GM21825 (cell line): Measurements from ENCODE around the gene CFAP74.

Experiments
- ATAC-seq: cut with Tn5 transposase; IDR thresholded peaks from one replicate; pipeline ENCODE4 v1.9.1; 2021; ENCODE audit warnings: mild to moderate bottlenecking, moderate library complexity; ENCODE audit not compliant: unreplicated experiment

The CFAP74 gene

DNA sequence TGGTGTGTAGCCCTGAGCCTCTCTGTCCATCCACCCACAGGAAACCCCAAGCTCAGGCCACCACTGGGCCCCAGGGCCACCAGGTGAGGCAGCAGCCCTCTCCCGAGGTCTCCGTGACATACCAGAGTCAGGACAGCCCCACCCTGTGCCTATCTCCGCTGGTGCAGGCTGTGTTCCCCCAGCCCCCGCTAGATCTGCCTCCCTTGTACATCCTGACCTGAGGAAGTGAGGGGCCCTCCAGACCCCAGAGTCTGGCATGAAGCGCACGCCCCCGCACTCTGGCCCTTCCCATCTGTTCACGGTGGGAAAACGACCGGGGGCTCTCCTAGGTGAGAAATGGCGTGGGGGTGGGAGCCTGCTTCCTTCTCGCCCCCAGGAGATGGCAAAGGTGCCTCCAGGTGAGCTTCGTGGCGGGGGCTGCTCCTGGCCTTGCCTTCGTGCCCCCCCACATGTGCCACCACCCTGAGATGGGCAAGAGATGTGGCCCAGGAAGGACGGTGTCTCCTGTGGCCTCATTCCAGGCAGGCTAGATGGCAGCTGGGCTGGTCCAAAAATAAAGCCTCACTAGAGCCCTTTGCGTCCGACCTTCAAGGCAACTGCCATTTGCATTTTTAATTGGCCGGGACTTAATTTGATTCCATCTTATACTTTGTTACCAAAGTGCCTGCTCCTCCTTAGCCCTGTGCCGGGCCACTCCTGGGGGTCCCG, 18.6 kb upstream of the CFAP74 start:
- no peak for ATAC-seq

- no peak for ATAC-seq
Observed at GRCh38 chr1:2021550-2021949, 18.0 kb upstream of the CFAP74 start.

- ATAC-seq: no peak
Observed at GRCh38 chr1:2020310-2020655, 16.7 kb upstream of the CFAP74 start.

GRCh38 chr1:2019571-2020309, 16.2 kb upstream of the CFAP74 start:
- ATAC-seq: no peak

GRCh38 chr1:2019172-2019543, 15.6 kb upstream of the CFAP74 start, which contains the start of gene GABRD:
TSS of gene GABRD (plus strand) at chr1:2019345. CDS start at chr1:2019424, 79 bp downstream.
- ATAC-seq: no peak

- no peak for ATAC-seq
Observed at GRCh38 chr1:2018217-2019171, 14.9 kb upstream of the CFAP74 start.

GRCh38 chr1:2016123-2016522, 12.5 kb upstream of the CFAP74 start:
- ATAC-seq: no peak

GRCh38 chr1:2014741-2015735, 11.5 kb upstream of the CFAP74 start:
- ATAC-seq: no peak

- ATAC-seq: no peak
Observed at GRCh38 chr1:2014181-2014580, 10.6 kb upstream of the CFAP74 start.

- ATAC-seq: no peak
Observed at GRCh38 chr1:2009101-2010053, 5.8 kb upstream of the CFAP74 start.

DNA sequence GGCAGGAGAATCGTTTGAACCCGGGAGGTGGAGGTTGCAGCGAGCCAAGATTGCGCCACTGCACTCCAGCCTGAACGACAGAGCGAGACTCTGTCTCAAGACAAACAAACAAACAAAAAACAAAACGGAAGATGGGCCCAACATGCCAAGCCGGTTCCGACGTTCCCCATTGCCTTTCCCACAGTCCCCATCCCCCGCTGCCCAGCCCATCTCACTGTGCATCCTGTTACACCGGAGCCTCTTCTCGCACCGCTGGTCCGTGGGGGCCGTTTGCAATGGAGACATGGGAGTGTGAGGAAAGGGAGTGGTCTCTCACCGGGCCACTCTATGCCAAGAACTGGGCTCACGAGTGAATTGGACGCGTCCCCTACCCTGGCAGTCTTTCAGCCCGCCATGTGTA, 1.3 kb upstream of the CFAP74 start:
- no peak for ATAC-seq

- no peak for ATAC-seq
Observed at GRCh38 chr1:2001773-2002411, 1.7 kb downstream of the CFAP74 start.

GRCh38 chr1:2000850-2001249, 2.7 kb downstream of the CFAP74 start:
- no peak for ATAC-seq

DNA sequence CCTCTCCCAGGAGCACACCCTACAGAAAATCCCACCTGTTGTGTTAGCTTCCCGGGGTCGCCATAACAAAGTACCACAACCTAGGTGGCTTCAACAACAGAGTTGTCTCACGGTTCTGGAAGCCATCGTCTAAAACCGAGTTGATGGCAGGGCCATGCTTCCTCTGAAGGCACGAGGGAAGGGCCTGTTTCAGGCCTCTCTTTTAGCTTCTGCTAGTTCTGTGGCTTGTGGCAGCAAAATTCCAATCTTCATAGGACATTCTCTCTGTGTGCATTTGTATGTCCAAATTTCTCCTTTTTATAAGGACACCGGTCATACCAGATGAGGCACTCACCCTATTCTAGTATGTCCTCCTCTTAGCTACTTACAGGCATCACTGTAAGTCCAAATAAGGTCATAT, 3.2 kb downstream of the CFAP74 start:
- no peak for ATAC-seq

GRCh38 chr1:1997576-1997975, 6.0 kb downstream of the CFAP74 start:
- no peak for ATAC-seq

- ATAC-seq: no peak
Observed at GRCh38 chr1:1996207-1996651, 7.4 kb downstream of the CFAP74 start.

GRCh38 chr1:1994536-1994935, 9.1 kb downstream of the CFAP74 start:
- no peak for ATAC-seq

- no peak for ATAC-seq
Observed at GRCh38 chr1:1990222-1990621, 13.4 kb downstream of the CFAP74 start.

GRCh38 chr1:1989789-1990188, 13.8 kb downstream of the CFAP74 start:
- ATAC-seq: no peak
